OCI-M2 (cell line): ENCODE data around the gene PIAS2.
"Not testable (repeated sequence)": the region's sequence is repeated elsewhere in the genome, so short reads cannot be mapped to it uniquely, and the experiment has no call there.

Source experiments
- DNase-seq: peaks from one replicate; lab custom pipeline; 2025; ENCODE audit not compliant: unreplicated experiment; lab: John Stamatoyannopoulos, UW

Gene PIAS2

GRCh38 chr18:46917108-46917802, at the start of gene PIAS2, which contains the start of gene KATNAL2:
PIAS2 (minus strand) TSS chr18:46917507; CDS start chr18:46917345, 162 bp downstream.
KATNAL2 (plus strand) TSS chr18:46917602; CDS start chr18:46946873, 29,271 bp downstream.
- peak; percentile 6 for DNase-seq

- not testable (repeated sequence) for DNase-seq
Measured at GRCh38 chr18:46966266-46966665, 49.0 kb upstream of the PIAS2 start.

- not testable (repeated sequence) for DNase-seq
Measured at GRCh38 chr18:46964579-46965293, 47.4 kb upstream of the PIAS2 start.

- not testable (repeated sequence) for DNase-seq
Measured at GRCh38 chr18:46963656-46964578, 46.6 kb upstream of the PIAS2 start.

GRCh38 chr18:46958209-46958608, 40.9 kb upstream of the PIAS2 start:
- DNase-seq = no peak

- DNase-seq = no peak
Measured at GRCh38 chr18:46953195-46953594, 35.9 kb upstream of the PIAS2 start.

- no peak for DNase-seq
Measured at GRCh38 chr18:46950064-46950656, 32.9 kb upstream of the PIAS2 start.

GRCh38 chr18:46946656-46947282, 29.5 kb upstream of the PIAS2 start:
- DNase-seq = peak; percentile 75

GRCh38 chr18:46942646-46943045, 25.3 kb upstream of the PIAS2 start:
- no peak for DNase-seq

GRCh38 chr18:46939998-46940571, 22.8 kb upstream of the PIAS2 start:
- no peak for DNase-seq

- DNase-seq = no peak
Measured at GRCh38 chr18:46939337-46939963, 22.1 kb upstream of the PIAS2 start.

- DNase-seq = no peak
Measured at GRCh38 chr18:46920653-46921052, 3.3 kb upstream of the PIAS2 start.

GRCh38 chr18:46920067-46920466, 2.8 kb upstream of the PIAS2 start:
- DNase-seq = no peak

- no peak for DNase-seq
Measured at GRCh38 chr18:46917803-46918600, 695 bp upstream of the PIAS2 start.

GRCh38 chr18:46916551-46917107, 678 bp downstream of the PIAS2 start:
- DNase-seq = no peak

- no peak for DNase-seq
Measured at GRCh38 chr18:46915800-46916550, 1.3 kb downstream of the PIAS2 start.

- DNase-seq = no peak
Measured at GRCh38 chr18:46910856-46911255, 6.5 kb downstream of the PIAS2 start.

- DNase-seq = no peak
Measured at GRCh38 chr18:46909497-46909896, 7.8 kb downstream of the PIAS2 start.
